IPS DF 4.7 (cell line): ENCODE results near the gene TTLL4.
"Not testable (repeated sequence)": the region's sequence is repeated elsewhere in the genome, so short reads cannot be mapped to it uniquely, and the experiment has no call there.

ENCODE experiments used
- DNase-seq: peaks from one replicate; pipeline ENCODE4 v3.0.0-alpha.2; 2013; ENCODE audit warnings: low spot score; ENCODE audit errors: extremely low read depth

Gene TTLL4

GRCh38 chr2:218745559-218746469, 35.2 kb downstream of the TTLL4 start:
- DNase-seq = no peak

- no peak for DNase-seq
Observed at GRCh38 chr2:218746470-218746795, 35.8 kb downstream of the TTLL4 start.

GRCh38 chr2:218746960-218747359, 36.3 kb downstream of the TTLL4 start:
- no peak for DNase-seq

- DNase-seq = no peak
Observed at GRCh38 chr2:218748741-218749441, 38.3 kb downstream of the TTLL4 start.

- DNase-seq = no peak
Observed at GRCh38 chr2:218754201-218754600, 43.6 kb downstream of the TTLL4 start.

GRCh38 chr2:218754781-218755180, 44.1 kb downstream of the TTLL4 start:
- no peak for DNase-seq

- no peak for DNase-seq
Observed at GRCh38 chr2:218755198-218755566, 44.5 kb downstream of the TTLL4 start.

GRCh38 chr2:218755567-218756404, 45.2 kb downstream of the TTLL4 start:
- no peak for DNase-seq

GRCh38 chr2:218756599-218757377, 46.2 kb downstream of the TTLL4 start:
- DNase-seq = no peak

GRCh38 chr2:218761795-218762194, 51.2 kb downstream of the TTLL4 start:
- no peak for DNase-seq

GRCh38 chr2:218772759-218773158, 62.1 kb downstream of the TTLL4 start:
- DNase-seq = not testable (repeated sequence)

GRCh38 chr2:218773881-218774280, 63.2 kb downstream of the TTLL4 start:
- no peak for DNase-seq

- no peak for DNase-seq
Observed at GRCh38 chr2:218776488-218776887, 65.9 kb downstream of the TTLL4 start.

- DNase-seq = no peak
Observed at GRCh38 chr2:218777276-218777990, 66.8 kb downstream of the TTLL4 start.

- no peak for DNase-seq
Observed at GRCh38 chr2:218780046-218780445, 69.4 kb downstream of the TTLL4 start.

GRCh38 chr2:218780851-218781690, 70.4 kb downstream of the TTLL4 start:
- DNase-seq = no peak

- DNase-seq = no peak
Observed at GRCh38 chr2:218781691-218782527, 71.3 kb downstream of the TTLL4 start, which contains the start of gene CYP27A1. CYP27A1 (plus strand) TSS chr2:218782147; CDS start chr2:218782183, 36 bp downstream.

- no peak for DNase-seq
Observed at GRCh38 chr2:218782528-218782844, 71.9 kb downstream of the TTLL4 start.

- DNase-seq = no peak
Observed at GRCh38 chr2:218783688-218784087, 73.1 kb downstream of the TTLL4 start.
